ENCODE data around the gene MXD1. TPM values are rescaled to one million over a fixed set of nuclear protein-coding genes. Genes with fewer than 3 reads are reported as not detected.

MXD1 gene
- polyA plus RNA-seq, 1 donor (not counting 4 experiments of a cell fraction or from before 2014, with no cell fraction given), result 15.9 TPM

GRCh38 chr2:69955029-69955428 lies 40.1 kb downstream of the MXD1 start:
- DNase-seq (ENCODE audit: low read depth, low spot score) (no peak), FAIRE-seq (no peak)
- dilution Hi-C loops (cut with MboI; ENCODE audit: extremely low pct_ligation_motif_present, low sequenced_read_pairs), result no loop called here
- Histone ChIP-seq H3K9me3 (ENCODE audit: control insufficient read depth, low read depth, low read length) (no peaks in the 10 kb centered on the region), H3K27ac (ENCODE audit: control insufficient read depth, insufficient read depth, low read length) (no peak overlapping the region), H3K4me2 (ENCODE audit: control insufficient read depth, extremely low read depth, insufficient read depth, low read depth, low read length) (no peak overlapping the region), H4K20me1 (ENCODE audit: control insufficient read depth, extremely low read depth, insufficient read depth, low read length) (no peaks in the 10 kb centered on the region), H3K27me3 (ENCODE audit: control insufficient read depth, extremely low read depth, insufficient read depth, low read length) (no peaks in the 10 kb centered on the region), H3K9me1 (ENCODE audit: control insufficient read depth, extremely low read depth, insufficient read depth, low read length) (no peaks in the 10 kb centered on the region), H3K36me3 (ENCODE audit: control insufficient read depth in 2 of 2, extremely low read depth in 1 of 2, insufficient read depth in 2 of 2, low read length in 2 of 2) (no peaks in the 10 kb centered on the region), H3K9ac (ENCODE audit: control insufficient read depth, extremely low read depth, insufficient read depth, low read length) (no peak overlapping the region), H3K4me1 (ENCODE audit: control insufficient read depth, extremely low read depth, insufficient read depth, low read length) (no peaks in the 10 kb centered on the region), H2AFZ (ENCODE audit: control insufficient read depth, low read length) (no peak overlapping the region), H3K79me2 (ENCODE audit: control insufficient read depth, insufficient read depth, low read length) (no peaks in the 10 kb centered on the region), H3K4me3 (ENCODE audit: control insufficient read depth in 2 of 3, extremely low read depth in 1 of 3, insufficient read depth in 2 of 3, low read depth in 1 of 3, low read length in 3 of 3) (no peak overlapping the region)
- TF ChIP-seq EZH2 (IDR thresholded peaks at IDR 0.05; ENCODE audit: low read length) (no peak), CTCF (optimal IDR thresholded peaks at IDR 0.05 in 1 of 3, IDR thresholded peaks at IDR 0.05 in 1 of 3, conservative IDR thresholded peaks at IDR 0.05 in 1 of 3; ENCODE audit: extremely low read depth in 1 of 3, insufficient read depth in 2 of 3, low read length in 3 of 3) (no peak)

- DNase-seq (ENCODE audit: low read depth, low spot score) (no peak), FAIRE-seq (no peak)
- no peak overlapping the region for H2AFZ ChIP-seq (ENCODE audit: control insufficient read depth, low read length)
- H3K9ac ChIP-seq (ENCODE audit: control insufficient read depth, extremely low read depth, insufficient read depth, low read length), result no peak overlapping the region
- no peak overlapping the region for H3K4me2 ChIP-seq (ENCODE audit: control insufficient read depth, extremely low read depth, insufficient read depth, low read depth, low read length)
- H3K36me3 ChIP-seq (ENCODE audit: control insufficient read depth in 2 of 2, extremely low read depth in 1 of 2, insufficient read depth in 2 of 2, low read length in 2 of 2), result no peaks in the 10 kb centered on the region
- dilution Hi-C loops (cut with MboI; ENCODE audit: extremely low pct_ligation_motif_present, low sequenced_read_pairs), result no loop called here
- H3K79me2 ChIP-seq (ENCODE audit: control insufficient read depth, insufficient read depth, low read length), result no peaks in the 10 kb centered on the region
- TF ChIP-seq EZH2 (IDR thresholded peaks at IDR 0.05; ENCODE audit: low read length) (no peak), CTCF (optimal IDR thresholded peaks at IDR 0.05 in 1 of 3, IDR thresholded peaks at IDR 0.05 in 1 of 3, conservative IDR thresholded peaks at IDR 0.05 in 1 of 3; ENCODE audit: extremely low read depth in 1 of 3, insufficient read depth in 2 of 3, low read length in 3 of 3) (no peak)
- no peak overlapping the region for H3K27ac ChIP-seq (ENCODE audit: control insufficient read depth, insufficient read depth, low read length)
- no peaks in the 10 kb centered on the region for H3K27me3 ChIP-seq (ENCODE audit: control insufficient read depth, extremely low read depth, insufficient read depth, low read length)
- no peak overlapping the region for H3K4me3 ChIP-seq (ENCODE audit: control insufficient read depth in 2 of 3, extremely low read depth in 1 of 3, insufficient read depth in 2 of 3, low read depth in 1 of 3, low read length in 3 of 3)
- no peaks in the 10 kb centered on the region for H3K4me1 ChIP-seq (ENCODE audit: control insufficient read depth, extremely low read depth, insufficient read depth, low read length)
- no peaks in the 10 kb centered on the region for H4K20me1 ChIP-seq (ENCODE audit: control insufficient read depth, extremely low read depth, insufficient read depth, low read length)
- no peaks in the 10 kb centered on the region for H3K9me3 ChIP-seq (ENCODE audit: control insufficient read depth, low read depth, low read length)
- no peaks in the 10 kb centered on the region for H3K9me1 ChIP-seq (ENCODE audit: control insufficient read depth, extremely low read depth, insufficient read depth, low read length)
These were observed 41.6 kb downstream of the MXD1 start for GRCh38 chr2:69956475-69956979.

Data from keratinocyte (primary cell).